OCI-LY3 (cell line): Measurements from ENCODE around the gene C11orf54.

Experiments used
- EZH2phosphoT487 ChIP-seq: fragments of 200-600 bp; shearing (Covaris generic); IDR thresholded peaks from 2 replicates; pipeline ENCODE4 v1.6.1; 2018; ENCODE audit warnings: antibody characterized with exemption, mixed run types, low read depth
- TF ChIP-seq, protein P1 (sequence below): fragments of 200-600, 300-600 bp; sonication (generic); IDR thresholded peaks from 2 replicates; pipeline ENCODE4 v1.5.1; 2014; ENCODE audit warnings: antibody characterized with exemption, low read length, low read depth

DNA sequence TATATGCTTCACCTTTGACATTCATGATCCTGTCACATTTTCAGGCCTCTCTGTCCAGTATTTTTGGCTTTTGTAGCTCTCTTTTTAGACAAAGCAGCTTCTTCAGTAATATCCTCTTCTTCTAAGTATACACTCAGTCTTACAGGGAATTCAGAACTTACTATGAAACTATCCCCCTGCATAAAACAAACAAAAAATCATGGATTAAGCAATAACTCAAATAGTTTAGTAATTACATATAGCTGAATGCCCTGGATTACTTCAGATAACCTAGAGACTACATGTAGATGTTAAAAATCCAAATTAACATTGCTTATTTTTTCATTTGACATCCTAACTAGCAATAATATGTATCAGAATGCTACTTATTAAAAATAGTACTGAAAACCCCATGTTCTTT is 5.3 kb upstream of the C11orf54 start:
- TF ChIP-seq, protein P1, sequence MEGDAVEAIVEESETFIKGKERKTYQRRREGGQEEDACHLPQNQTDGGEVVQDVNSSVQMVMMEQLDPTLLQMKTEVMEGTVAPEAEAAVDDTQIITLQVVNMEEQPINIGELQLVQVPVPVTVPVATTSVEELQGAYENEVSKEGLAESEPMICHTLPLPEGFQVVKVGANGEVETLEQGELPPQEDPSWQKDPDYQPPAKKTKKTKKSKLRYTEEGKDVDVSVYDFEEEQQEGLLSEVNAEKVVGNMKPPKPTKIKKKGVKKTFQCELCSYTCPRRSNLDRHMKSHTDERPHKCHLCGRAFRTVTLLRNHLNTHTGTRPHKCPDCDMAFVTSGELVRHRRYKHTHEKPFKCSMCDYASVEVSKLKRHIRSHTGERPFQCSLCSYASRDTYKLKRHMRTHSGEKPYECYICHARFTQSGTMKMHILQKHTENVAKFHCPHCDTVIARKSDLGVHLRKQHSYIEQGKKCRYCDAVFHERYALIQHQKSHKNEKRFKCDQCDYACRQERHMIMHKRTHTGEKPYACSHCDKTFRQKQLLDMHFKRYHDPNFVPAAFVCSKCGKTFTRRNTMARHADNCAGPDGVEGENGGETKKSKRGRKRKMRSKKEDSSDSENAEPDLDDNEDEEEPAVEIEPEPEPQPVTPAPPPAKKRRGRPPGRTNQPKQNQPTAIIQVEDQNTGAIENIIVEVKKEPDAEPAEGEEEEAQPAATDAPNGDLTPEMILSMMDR: no peak
- no peak for TF ChIP-seq EZH2phosphoT487
